ENCODE data around the gene ZBTB48. TPM values are rescaled to one million over a fixed set of nuclear protein-coding genes. Genes with fewer than 3 reads are reported as not detected.

ZBTB48 gene
- total RNA-seq, 1 donor from 2014 or later, result 39.0 TPM

- no peak for DNase-seq
- TF ChIP-seq CTCF (IDR thresholded peaks at IDR 0.05; ENCODE audit: partially characterized antibody, unreplicated experiment), result no peak
- no peaks in the 10 kb centered on the region for H3K27me3 Mint-ChIP-seq (ENCODE audit: unreplicated experiment)
- no peaks in the 10 kb centered on the region for H3K9me3 Mint-ChIP-seq (ENCODE audit: unreplicated experiment)
- no peak overlapping the region for H3K27ac Mint-ChIP-seq (ENCODE audit: unreplicated experiment)
- no peaks in the 10 kb centered on the region for H3K36me3 Mint-ChIP-seq (ENCODE audit: unreplicated experiment)
- H3K4me3 Mint-ChIP-seq (ENCODE audit: unreplicated experiment), result no peak overlapping the region
- no peaks in the 10 kb centered on the region for H3K4me1 Mint-ChIP-seq (ENCODE audit: low read depth, unreplicated experiment)
Observed at GRCh38 chr1:6546326-6546725, 33.5 kb upstream of the ZBTB48 start.

- no peak for TF ChIP-seq CTCF (IDR thresholded peaks at IDR 0.05; ENCODE audit: partially characterized antibody, unreplicated experiment)
- Mint-ChIP-seq H3K9me3 (ENCODE audit: unreplicated experiment) (no peaks in the 10 kb centered on the region), H3K4me3 (ENCODE audit: unreplicated experiment) (no peak overlapping the region), H3K36me3 (ENCODE audit: unreplicated experiment) (no peaks in the 10 kb centered on the region), H3K27me3 (ENCODE audit: unreplicated experiment) (no peaks in the 10 kb centered on the region), H3K4me1 (ENCODE audit: low read depth, unreplicated experiment) (no peaks in the 10 kb centered on the region), H3K27ac (ENCODE audit: unreplicated experiment) (peak overlapping the region; percentile 25)
- no peak for DNase-seq
Observed at GRCh38 chr1:6547301-6547700, 32.5 kb upstream of the ZBTB48 start.

DNA sequence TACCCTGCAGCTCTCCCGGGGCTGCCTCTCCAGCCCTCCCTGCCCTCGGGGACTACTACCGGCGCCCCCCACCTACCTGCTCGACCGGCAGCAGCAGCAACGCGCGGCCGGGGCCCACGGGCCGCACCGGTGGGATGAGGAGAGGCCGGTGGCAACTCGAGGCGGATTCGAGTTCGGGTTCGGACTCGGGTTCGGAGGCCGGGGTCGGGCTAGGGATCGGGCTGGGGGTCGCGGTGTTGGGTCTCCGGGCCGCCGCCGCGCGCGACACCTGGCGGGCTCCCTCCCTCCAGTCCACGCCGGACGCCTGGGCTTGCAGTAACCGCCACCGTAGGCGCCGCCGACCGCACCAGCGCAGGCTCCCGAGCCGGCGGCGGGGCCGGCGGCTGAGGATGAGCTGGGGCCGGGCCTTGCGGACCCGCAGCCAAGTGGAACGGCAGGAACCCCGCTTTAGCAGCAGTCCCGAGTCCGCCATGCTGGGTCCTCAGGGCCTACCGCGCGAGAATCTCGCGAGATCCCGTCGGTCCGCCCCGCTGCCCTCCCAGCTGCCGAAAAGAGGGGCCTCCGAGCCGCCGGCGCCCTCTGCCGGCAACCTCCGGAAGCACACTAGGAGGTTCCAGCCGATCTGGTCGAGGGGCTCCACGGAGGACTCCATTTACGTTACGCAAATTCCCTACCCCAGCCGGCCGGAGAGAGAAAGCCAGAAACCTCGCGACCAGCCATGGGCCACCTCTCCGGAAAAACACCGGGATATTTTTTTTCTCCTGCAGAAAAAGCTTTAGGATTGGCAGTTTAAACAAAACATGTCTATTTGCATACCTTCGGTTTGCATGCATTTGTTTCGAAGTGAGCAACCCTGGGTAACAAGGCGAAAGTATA is 25.5 kb upstream of the ZBTB48 start, which contains the start of gene NOL9:
TSS of gene NOL9 (minus strand) at position 483 of the 876 bp plus-strand sequence. CDS start at position 472, 11 bp downstream.
- Mint-ChIP-seq H3K27ac (ENCODE audit: unreplicated experiment) (peak within 1 kb of the TSS; percentile 59), H3K36me3 (ENCODE audit: unreplicated experiment) (no peaks in the 10 kb centered on the region), H3K4me3 (ENCODE audit: unreplicated experiment) (peak within 1 kb of the TSS; percentile 82)

DNA sequence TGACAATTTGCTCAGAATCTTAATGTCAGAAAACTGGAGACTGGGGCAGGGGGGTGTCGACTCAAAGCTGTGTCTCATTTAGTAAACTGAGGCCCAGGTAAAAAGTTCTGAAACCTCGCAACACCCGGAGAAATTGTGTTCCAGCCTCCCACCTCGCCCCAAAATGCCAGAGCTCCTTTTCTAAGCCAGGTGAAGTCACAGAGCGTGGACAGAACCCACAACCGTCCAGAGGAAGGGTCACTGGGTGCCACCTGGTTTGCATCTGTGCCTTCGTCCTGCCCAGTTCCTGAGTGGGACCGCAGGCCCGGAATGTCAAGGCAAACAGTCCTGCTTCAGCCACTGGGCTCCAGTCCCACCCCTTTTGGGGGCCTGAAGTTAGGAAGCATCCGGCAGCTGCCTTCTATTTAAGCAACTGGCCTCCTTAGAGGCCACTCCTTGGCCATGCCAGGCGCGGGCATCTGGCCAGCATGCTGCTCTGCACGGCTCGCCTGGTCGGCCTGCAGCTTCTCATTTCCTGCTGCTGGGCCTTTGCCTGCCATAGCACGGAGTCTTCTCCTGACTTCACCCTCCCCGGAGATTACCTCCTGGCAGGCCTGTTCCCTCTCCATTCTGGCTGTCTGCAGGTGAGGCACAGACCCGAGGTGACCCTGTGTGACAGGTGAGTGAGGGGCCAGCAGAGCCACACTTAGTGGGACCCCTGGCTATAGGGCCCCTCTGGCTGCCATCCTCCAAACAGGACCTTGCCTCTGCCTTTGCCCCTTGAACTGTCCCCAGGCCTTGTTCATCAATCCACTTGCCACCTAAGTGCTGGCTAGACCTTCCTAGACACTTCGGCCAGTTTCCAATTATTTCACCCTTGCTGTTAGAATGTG is 24.7 kb upstream of the ZBTB48 start, which contains the start of gene TAS1R1:
TSS of gene TAS1R1 (plus strand) at position 401 of the 872 bp plus-strand sequence. CDS start at position 468, 67 bp downstream.
- DNase-seq, result no peak
- H3K4me3 Mint-ChIP-seq (ENCODE audit: unreplicated experiment), result peak within 1 kb of the TSS; percentile 73
- H3K27ac Mint-ChIP-seq (ENCODE audit: unreplicated experiment), result peak within 1 kb of the TSS; percentile 59
- no peaks in the 10 kb centered on the region for H3K36me3 Mint-ChIP-seq (ENCODE audit: unreplicated experiment)
- peaks cover 3% of the 10 kb centered on the region for H3K4me1 Mint-ChIP-seq (ENCODE audit: low read depth, unreplicated experiment)
- peaks cover 2% of the 10 kb centered on the region for H3K27me3 Mint-ChIP-seq (ENCODE audit: unreplicated experiment)
- no peak for TF ChIP-seq CTCF (IDR thresholded peaks at IDR 0.05; ENCODE audit: partially characterized antibody, unreplicated experiment)
- H3K9me3 Mint-ChIP-seq (ENCODE audit: unreplicated experiment), result peaks cover 3% of the 10 kb centered on the region

More for the DNA sequence above, 25.5 kb upstream of the ZBTB48 start, which contains the start of gene NOL9:
- peak; percentile 97 for DNase-seq
- Mint-ChIP-seq H3K9me3 (ENCODE audit: unreplicated experiment) (peaks cover 2% of the 10 kb centered on the region), H3K27me3 (ENCODE audit: unreplicated experiment) (no peaks in the 10 kb centered on the region), H3K4me1 (ENCODE audit: low read depth, unreplicated experiment) (peaks cover 3% of the 10 kb centered on the region)
- peak; percentile 96 for TF ChIP-seq CTCF (IDR thresholded peaks at IDR 0.05; ENCODE audit: partially characterized antibody, unreplicated experiment)
